ENCODE results near the gene CELF6.

- TF ChIP-seq, protein P1, sequence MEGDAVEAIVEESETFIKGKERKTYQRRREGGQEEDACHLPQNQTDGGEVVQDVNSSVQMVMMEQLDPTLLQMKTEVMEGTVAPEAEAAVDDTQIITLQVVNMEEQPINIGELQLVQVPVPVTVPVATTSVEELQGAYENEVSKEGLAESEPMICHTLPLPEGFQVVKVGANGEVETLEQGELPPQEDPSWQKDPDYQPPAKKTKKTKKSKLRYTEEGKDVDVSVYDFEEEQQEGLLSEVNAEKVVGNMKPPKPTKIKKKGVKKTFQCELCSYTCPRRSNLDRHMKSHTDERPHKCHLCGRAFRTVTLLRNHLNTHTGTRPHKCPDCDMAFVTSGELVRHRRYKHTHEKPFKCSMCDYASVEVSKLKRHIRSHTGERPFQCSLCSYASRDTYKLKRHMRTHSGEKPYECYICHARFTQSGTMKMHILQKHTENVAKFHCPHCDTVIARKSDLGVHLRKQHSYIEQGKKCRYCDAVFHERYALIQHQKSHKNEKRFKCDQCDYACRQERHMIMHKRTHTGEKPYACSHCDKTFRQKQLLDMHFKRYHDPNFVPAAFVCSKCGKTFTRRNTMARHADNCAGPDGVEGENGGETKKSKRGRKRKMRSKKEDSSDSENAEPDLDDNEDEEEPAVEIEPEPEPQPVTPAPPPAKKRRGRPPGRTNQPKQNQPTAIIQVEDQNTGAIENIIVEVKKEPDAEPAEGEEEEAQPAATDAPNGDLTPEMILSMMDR (IDR thresholded peaks at IDR 0.05), result no peak
- TF ChIP-seq POLR2AphosphoS5 (IDR thresholded peaks at IDR 0.05), result no peak
- no peak for TF ChIP-seq EP300 (IDR thresholded peaks at IDR 0.05)
These were observed 25.3 kb upstream of the CELF6 start for GRCh38 chr15:72345280-72345679.

All from sigmoid colon (tissue), 4 donors.